ENCODE results near the gene CEP83. TPM values are rescaled to one million over a fixed set of nuclear protein-coding genes. Genes with fewer than 3 reads are reported as not detected.

The CEP83 gene
- polyA plus RNA-seq, 1 donor (not counting 4 experiments of a cell fraction or from before 2014, with no cell fraction given), result 9.5 TPM

GRCh38 chr12:94261786-94262185 is 197.9 kb downstream of the CEP83 start:
- Histone ChIP-seq H3K4me3 (ENCODE audit: control insufficient read depth in 2 of 3, extremely low read depth in 1 of 3, insufficient read depth in 2 of 3, low read depth in 1 of 3, low read length in 3 of 3) (peak overlapping the region in 2 of 3 experiments; percentile 60 to 76), H2AFZ (ENCODE audit: control insufficient read depth, low read length) (peak overlapping the region; percentile 98), H3K9me3 (ENCODE audit: control insufficient read depth, low read depth, low read length) (no peaks in the 10 kb centered on the region), H3K27ac (ENCODE audit: control insufficient read depth, insufficient read depth, low read length) (no peak overlapping the region), H3K4me2 (ENCODE audit: control insufficient read depth, extremely low read depth, insufficient read depth, low read depth, low read length) (peak overlapping the region; percentile 89), H3K27me3 (ENCODE audit: control insufficient read depth, extremely low read depth, insufficient read depth, low read length) (peaks cover 3% of the 10 kb centered on the region), H3K79me2 (ENCODE audit: control insufficient read depth, insufficient read depth, low read length) (no peaks in the 10 kb centered on the region), H3K36me3 (ENCODE audit: control insufficient read depth in 2 of 2, extremely low read depth in 1 of 2, insufficient read depth in 2 of 2, low read length in 2 of 2) (no peaks in the 10 kb centered on the region), H4K20me1 (ENCODE audit: control insufficient read depth, extremely low read depth, insufficient read depth, low read length) (no peaks in the 10 kb centered on the region), H3K9ac (ENCODE audit: control insufficient read depth, extremely low read depth, insufficient read depth, low read length) (no peak overlapping the region), H3K4me1 (ENCODE audit: control insufficient read depth, extremely low read depth, insufficient read depth, low read length) (peaks cover 9% of the 10 kb centered on the region), H3K9me1 (ENCODE audit: control insufficient read depth, extremely low read depth, insufficient read depth, low read length) (no peaks in the 10 kb centered on the region)
- no peak for FAIRE-seq
- dilution Hi-C loops (cut with MboI; ENCODE audit: extremely low pct_ligation_motif_present, low sequenced_read_pairs), result no loop called here
- DNase-seq (ENCODE audit: low read depth, low spot score), result no peak
- TF ChIP-seq CTCF (optimal IDR thresholded peaks at IDR 0.05 in 1 of 3, IDR thresholded peaks at IDR 0.05 in 1 of 3, conservative IDR thresholded peaks at IDR 0.05 in 1 of 3; ENCODE audit: extremely low read depth in 1 of 3, insufficient read depth in 2 of 3, low read length in 3 of 3) (no peak), EZH2 (IDR thresholded peaks at IDR 0.05; ENCODE audit: low read length) (no peak)

- H3K79me2 ChIP-seq (ENCODE audit: control insufficient read depth, insufficient read depth, low read length), result no peaks in the 10 kb centered on the region
- H3K36me3 ChIP-seq (ENCODE audit: control insufficient read depth in 2 of 2, extremely low read depth in 1 of 2, insufficient read depth in 2 of 2, low read length in 2 of 2), result no peaks in the 10 kb centered on the region
- H3K27ac ChIP-seq (ENCODE audit: control insufficient read depth, insufficient read depth, low read length), result no peak overlapping the region
- no peak overlapping the region for H3K9ac ChIP-seq (ENCODE audit: control insufficient read depth, extremely low read depth, insufficient read depth, low read length)
- FAIRE-seq (no peak), DNase-seq (ENCODE audit: low read depth, low spot score) (no peak)
- TF ChIP-seq EZH2 (IDR thresholded peaks at IDR 0.05; ENCODE audit: low read length) (no peak), CTCF (optimal IDR thresholded peaks at IDR 0.05 in 1 of 3, IDR thresholded peaks at IDR 0.05 in 1 of 3, conservative IDR thresholded peaks at IDR 0.05 in 1 of 3; ENCODE audit: extremely low read depth in 1 of 3, insufficient read depth in 2 of 3, low read length in 3 of 3) (no peak)
- H3K4me3 ChIP-seq (ENCODE audit: control insufficient read depth in 2 of 3, extremely low read depth in 1 of 3, insufficient read depth in 2 of 3, low read depth in 1 of 3, low read length in 3 of 3), result no peak overlapping the region
- no peak overlapping the region for H3K4me2 ChIP-seq (ENCODE audit: control insufficient read depth, extremely low read depth, insufficient read depth, low read depth, low read length)
- H3K9me3 ChIP-seq (ENCODE audit: control insufficient read depth, low read depth, low read length), result no peaks in the 10 kb centered on the region
- no peak overlapping the region for H2AFZ ChIP-seq (ENCODE audit: control insufficient read depth, low read length)
- peaks cover 9% of the 10 kb centered on the region for H3K4me1 ChIP-seq (ENCODE audit: control insufficient read depth, extremely low read depth, insufficient read depth, low read length)
- no peaks in the 10 kb centered on the region for H4K20me1 ChIP-seq (ENCODE audit: control insufficient read depth, extremely low read depth, insufficient read depth, low read length)
- dilution Hi-C loops (cut with MboI; ENCODE audit: extremely low pct_ligation_motif_present, low sequenced_read_pairs), result no loop called here
- H3K9me1 ChIP-seq (ENCODE audit: control insufficient read depth, extremely low read depth, insufficient read depth, low read length), result no peaks in the 10 kb centered on the region
- H3K27me3 ChIP-seq (ENCODE audit: control insufficient read depth, extremely low read depth, insufficient read depth, low read length), result peaks cover 3% of the 10 kb centered on the region
These were observed 198.5 kb downstream of the CEP83 start for GRCh38 chr12:94261119-94261518.
